Activated T-cell treated with anti-CD3 and anti-CD28 coated beads, Interleukin-2, amount 50 U/mL, for 72 hours (primary cell): Measurements from ENCODE around the gene CILP2. TPM values are rescaled to one million over a fixed set of nuclear protein-coding genes. Genes with fewer than 3 reads are reported as not detected.

ENCODE experiments used
- ATAC-seq, 2 donors: fragments of 150-1000 bp; cut with Tn5 transposase; replicated peaks in 1 of 2; 2 replicates each; pipeline ENCODE4 v1.10.0; 2021; ENCODE audit warnings: moderate library complexity in 2 of 2, mild to moderate bottlenecking in 1 of 2
- DNase-seq, 2 donors: peaks; one replicate each; pipeline ENCODE4 v3.0.0; 2021 to 2022; ENCODE audit warnings: mixed read lengths in 1 of 2
- H3K27ac Mint-ChIP-seq: one replicate; pipeline ENCODE4 v1.8.0; 2022; ENCODE audit warnings: mild to moderate bottlenecking, moderate library complexity, mixed read lengths
- H3K27me3 Mint-ChIP-seq: one replicate; pipeline ENCODE4 v1.8.0; 2022; ENCODE audit warnings: low read depth, mixed read lengths
- H3K36me3 Mint-ChIP-seq, 2 donors: one replicate each; pipeline ENCODE4 v1.8.0; 2022; ENCODE audit warnings: mixed read lengths in 2 of 2, mild to moderate bottlenecking in 1 of 2; ENCODE audit not compliant: insufficient read depth in 2 of 2
- H3K4me1 Mint-ChIP-seq: one replicate; pipeline ENCODE4 v1.8.0; 2022; ENCODE audit warnings: low read depth, mixed read lengths
- H3K4me3 Mint-ChIP-seq, 2 donors: one replicate each; pipeline ENCODE4 v1.8.0; 2022; ENCODE audit warnings: mild to moderate bottlenecking in 2 of 2, mixed read lengths in 2 of 2, moderate library complexity in 2 of 2
- H3K9me3 Mint-ChIP-seq, 2 donors: one replicate each; pipeline ENCODE4 v1.8.0; 2022; ENCODE audit warnings: mixed read lengths in 2 of 2
- total RNA-seq, 2 donors: library from RNA; stranded (reverse); gene quantifications; one replicate each; pipeline ENCODE4 v1.2.3, GENCODE V29; 2022

Gene CILP2
- total RNA-seq, 2 donors from 2014 or later, result 0.44 to 0.86 TPM

- Mint-ChIP-seq H3K27ac (peak overlapping the region; percentile 27), H3K9me3 (no peaks in the 10 kb centered on the region), H3K27me3 (no peaks in the 10 kb centered on the region), H3K4me3 (no peak overlapping the region), H3K4me1 (no peaks in the 10 kb centered on the region), H3K36me3 (peaks cover 6 to 17% of the 10 kb centered on the region in 2 donors)
- no peak for DNase-seq
- ATAC-seq, result no peak
Measured at GRCh38 chr19:19563348-19563848, 25.3 kb downstream of the CILP2 start.

GRCh38 chr19:19566306-19566705 is 28.2 kb downstream of the CILP2 start:
- Mint-ChIP-seq H3K9me3 (no peaks in the 10 kb centered on the region), H3K4me1 (peaks cover 17% of the 10 kb centered on the region), H3K27me3 (no peaks in the 10 kb centered on the region), H3K4me3 (no peak overlapping the region), H3K27ac (no peak overlapping the region), H3K36me3 (peaks cover 16 to 25% of the 10 kb centered on the region in 2 donors)
- DNase-seq (no peak), ATAC-seq (no peak)

GRCh38 chr19:19567391-19567790 is 29.3 kb downstream of the CILP2 start:
- DNase-seq, result no peak
- Mint-ChIP-seq H3K4me3 (no peak overlapping the region), H3K27ac (peak overlapping the region; percentile 3), H3K27me3 (no peaks in the 10 kb centered on the region), H3K4me1 (peaks cover 17% of the 10 kb centered on the region), H3K9me3 (no peaks in the 10 kb centered on the region), H3K36me3 (peaks cover 16 to 25% of the 10 kb centered on the region in 2 donors)
- ATAC-seq, result no peak

- Mint-ChIP-seq H3K27ac (peak overlapping the region; percentile 68), H3K4me1 (peaks cover 17% of the 10 kb centered on the region), H3K9me3 (no peaks in the 10 kb centered on the region), H3K4me3 (no peak overlapping the region), H3K36me3 (peaks cover 16 to 25% of the 10 kb centered on the region in 2 donors), H3K27me3 (no peaks in the 10 kb centered on the region)
- DNase-seq, result no peak
- ATAC-seq, result peak in 1 of 2 donors; percentile 21
Measured at GRCh38 chr19:19568802-19569756, 31.0 kb downstream of the CILP2 start.

GRCh38 chr19:19570571-19570970 is 32.5 kb downstream of the CILP2 start:
- DNase-seq, result no peak
- no peaks in the 10 kb centered on the region for H3K27me3 Mint-ChIP-seq
- no peaks in the 10 kb centered on the region for H3K9me3 Mint-ChIP-seq
- H3K36me3 Mint-ChIP-seq, result peaks cover 9 to 14% of the 10 kb centered on the region in 2 donors
- H3K4me1 Mint-ChIP-seq, result peaks cover 17% of the 10 kb centered on the region
- no peak for ATAC-seq
- no peak overlapping the region for H3K4me3 Mint-ChIP-seq
- no peak overlapping the region for H3K27ac Mint-ChIP-seq

GRCh38 chr19:19571071-19571786 is 33.2 kb downstream of the CILP2 start:
- Mint-ChIP-seq H3K36me3 (peaks cover 9 to 14% of the 10 kb centered on the region in 2 donors), H3K4me3 (no peak overlapping the region), H3K27ac (no peak overlapping the region), H3K4me1 (peaks cover 17% of the 10 kb centered on the region), H3K27me3 (no peaks in the 10 kb centered on the region), H3K9me3 (no peaks in the 10 kb centered on the region)
- no peak for DNase-seq
- ATAC-seq, result no peak

- H3K9me3 Mint-ChIP-seq, result no peaks in the 10 kb centered on the region
- H3K27me3 Mint-ChIP-seq, result no peaks in the 10 kb centered on the region
- DNase-seq (no peak), ATAC-seq (no peak)
- no peak overlapping the region for H3K27ac Mint-ChIP-seq
- H3K36me3 Mint-ChIP-seq, result peaks cover 4 to 5% of the 10 kb centered on the region in 2 donors
- H3K4me1 Mint-ChIP-seq, result peaks cover 15% of the 10 kb centered on the region
- H3K4me3 Mint-ChIP-seq, result no peak overlapping the region
Measured at GRCh38 chr19:19575411-19575810, 37.3 kb downstream of the CILP2 start.

- Mint-ChIP-seq H3K9me3 (no peaks in the 10 kb centered on the region), H3K4me3 (no peak overlapping the region), H3K36me3 (peaks cover 0 to 1% of the 10 kb centered on the region in 2 donors), H3K27ac (no peak overlapping the region), H3K27me3 (no peaks in the 10 kb centered on the region), H3K4me1 (peaks cover 17% of the 10 kb centered on the region)
- ATAC-seq, result no peak
- DNase-seq, result no peak
Measured at GRCh38 chr19:19578252-19578651, 40.2 kb downstream of the CILP2 start.

- Mint-ChIP-seq H3K4me3 (no peak overlapping the region), H3K36me3 (peaks cover 1 to 3% of the 10 kb centered on the region in 2 donors), H3K9me3 (no peaks in the 10 kb centered on the region), H3K27me3 (no peaks in the 10 kb centered on the region), H3K27ac (no peak overlapping the region), H3K4me1 (peaks cover 17% of the 10 kb centered on the region)
- no peak for DNase-seq
- ATAC-seq, result no peak
Measured at GRCh38 chr19:19579533-19580361, 41.7 kb downstream of the CILP2 start.

- H3K4me1 Mint-ChIP-seq, result peaks cover 17% of the 10 kb centered on the region
- no peaks in the 10 kb centered on the region for H3K9me3 Mint-ChIP-seq
- no peak overlapping the region for H3K4me3 Mint-ChIP-seq
- no peak for ATAC-seq
- no peaks in the 10 kb centered on the region for H3K27me3 Mint-ChIP-seq
- no peak for DNase-seq
- H3K27ac Mint-ChIP-seq, result no peak overlapping the region
- H3K36me3 Mint-ChIP-seq, result peaks cover 3% of the 10 kb centered on the region in 2 donors
Measured at GRCh38 chr19:19580418-19580817, 42.4 kb downstream of the CILP2 start.

GRCh38 chr19:19581391-19581790 is 43.3 kb downstream of the CILP2 start:
- ATAC-seq (no peak), DNase-seq (no peak)
- no peak overlapping the region for H3K27ac Mint-ChIP-seq
- no peaks in the 10 kb centered on the region for H3K9me3 Mint-ChIP-seq
- peaks cover 3% of the 10 kb centered on the region in 2 donors for H3K36me3 Mint-ChIP-seq
- no peaks in the 10 kb centered on the region for H3K27me3 Mint-ChIP-seq
- H3K4me1 Mint-ChIP-seq, result peaks cover 17% of the 10 kb centered on the region
- no peak overlapping the region for H3K4me3 Mint-ChIP-seq

- H3K36me3 Mint-ChIP-seq, result peaks cover 3% of the 10 kb centered on the region in 2 donors
Measured at GRCh38 chr19:19582471-19582870, 44.4 kb downstream of the CILP2 start.

More at GRCh38 chr19:19582471-19582870, 44.4 kb downstream of the CILP2 start:
- Mint-ChIP-seq H3K9me3 (no peaks in the 10 kb centered on the region), H3K27ac (peak overlapping the region; percentile 43), H3K4me3 (no peak overlapping the region), H3K4me1 (peaks cover 17% of the 10 kb centered on the region), H3K27me3 (no peaks in the 10 kb centered on the region)
- no peak for DNase-seq
- ATAC-seq, result no peak
